ENCODE results near the gene IFI30. TPM values are rescaled to one million over a fixed set of nuclear protein-coding genes. Genes with fewer than 3 reads are reported as not detected.

IFI30 gene
- total RNA-seq, 1 donor from 2014 or later: not detected

DNA sequence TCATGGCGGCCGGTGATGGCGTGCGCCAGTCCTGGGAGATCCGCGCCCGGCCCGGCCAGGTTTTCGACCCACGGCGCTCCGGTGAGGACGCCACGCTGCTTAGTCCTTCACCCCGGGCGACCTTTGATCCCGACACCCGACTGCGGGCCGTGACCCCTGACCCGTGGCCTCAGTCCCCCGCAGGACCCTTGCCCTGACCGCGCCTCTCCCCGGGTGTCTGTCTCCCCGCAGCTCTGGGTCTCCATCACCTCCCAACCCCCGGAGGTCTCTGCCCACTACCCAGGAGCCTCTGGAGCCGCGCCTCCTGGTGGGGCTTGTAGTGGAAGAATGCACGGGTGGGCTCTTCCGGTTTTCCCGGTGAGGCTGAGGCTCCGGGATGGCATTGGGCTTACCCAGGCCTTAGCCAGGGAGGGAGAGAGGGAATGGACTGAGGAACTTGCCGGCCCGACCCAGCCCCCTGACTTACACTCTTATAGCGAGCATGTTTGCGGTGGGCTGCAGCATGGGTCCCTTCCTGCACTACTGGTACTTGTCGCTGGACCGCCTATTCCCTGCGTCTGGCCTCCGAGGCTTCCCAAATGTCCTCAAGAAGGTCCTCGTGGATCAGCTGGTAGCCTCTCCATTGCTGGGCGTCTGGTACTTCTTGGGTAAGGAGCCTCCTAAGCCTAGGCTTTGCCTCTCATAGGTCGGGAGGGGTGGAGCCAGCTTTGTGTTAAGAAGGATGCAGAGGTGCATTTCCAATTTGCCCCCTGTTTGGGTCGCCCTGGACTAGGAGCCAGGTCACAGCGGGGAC is 20.0 kb downstream of the IFI30 start:
- Mint-ChIP-seq H3K36me3 (ENCODE audit: low read depth) (no peaks in the 10 kb centered on the region), H3K27ac (ENCODE audit: unreplicated experiment) (peak overlapping the region; percentile 85), H3K4me3 (peak overlapping the region; percentile 93), H3K9me3 (no peaks in the 10 kb centered on the region), H3K4me1 (peaks cover 24% of the 10 kb centered on the region), H3K27me3 (ENCODE audit: low read depth) (peaks cover 5% of the 10 kb centered on the region)
- TF ChIP-seq CTCF (conservative IDR thresholded peaks at IDR 0.05): no peak
- DNase-seq (ENCODE audit: low read depth, low spot score): no peak

DNA sequence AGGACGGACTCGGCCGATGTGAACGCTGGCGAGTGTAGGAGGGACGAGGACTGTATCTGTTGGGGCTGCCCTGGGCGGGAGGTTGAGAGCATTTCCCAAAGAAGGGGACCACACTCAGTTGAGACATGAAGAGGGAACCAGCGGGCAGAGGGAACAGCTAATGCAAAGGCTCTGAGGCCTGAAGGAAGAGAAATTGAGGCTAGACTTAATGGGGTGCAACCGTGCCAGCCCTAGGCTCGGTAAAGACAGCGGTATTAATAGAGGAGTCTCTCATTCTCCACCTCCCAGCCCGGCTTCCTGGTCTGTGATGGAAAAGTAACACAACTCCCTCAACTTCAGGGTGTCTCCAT is 20.5 kb downstream of the IFI30 start:
- H3K27me3 Mint-ChIP-seq (ENCODE audit: low read depth): peaks cover 5% of the 10 kb centered on the region
- no peak for DNase-seq (ENCODE audit: low read depth, low spot score)
- H3K36me3 Mint-ChIP-seq (ENCODE audit: low read depth): no peaks in the 10 kb centered on the region
- H3K9me3 Mint-ChIP-seq: no peaks in the 10 kb centered on the region
- TF ChIP-seq CTCF (conservative IDR thresholded peaks at IDR 0.05): no peak
- peaks cover 24% of the 10 kb centered on the region for H3K4me1 Mint-ChIP-seq
- H3K4me3 Mint-ChIP-seq: peak overlapping the region; percentile 93
- H3K27ac Mint-ChIP-seq (ENCODE audit: unreplicated experiment): peak overlapping the region; percentile 50

DNA sequence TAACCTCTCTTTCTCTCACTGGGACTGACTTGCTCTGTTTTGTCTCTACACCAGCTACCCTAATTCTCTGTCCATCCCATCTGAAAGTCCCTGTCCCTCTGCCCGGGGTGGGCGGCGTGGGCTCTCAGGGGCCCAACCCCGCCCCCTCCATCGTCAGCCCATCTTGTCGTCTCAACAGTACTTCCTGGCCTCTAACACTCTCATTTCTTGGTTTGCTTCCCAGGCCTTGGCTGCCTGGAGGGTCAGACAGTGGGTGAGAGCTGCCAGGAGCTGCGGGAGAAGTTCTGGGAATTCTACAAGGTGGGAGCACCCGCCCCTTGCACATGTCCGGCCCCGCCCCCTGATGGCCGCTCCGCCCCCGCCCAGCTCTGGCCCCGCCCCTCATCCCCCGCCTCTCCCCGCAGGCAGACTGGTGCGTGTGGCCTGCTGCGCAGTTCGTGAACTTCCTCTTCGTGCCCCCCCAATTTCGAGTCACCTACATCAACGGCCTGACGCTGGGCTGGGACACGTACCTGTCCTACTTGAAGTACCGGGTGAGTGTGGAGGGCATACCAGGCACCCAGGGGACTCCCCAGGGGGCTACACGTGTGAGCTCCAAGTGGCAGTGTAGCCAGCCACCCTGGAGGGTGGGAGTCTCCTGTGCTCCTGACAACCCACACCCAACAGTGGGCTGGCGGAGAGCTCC is 21.1 kb downstream of the IFI30 start:
- Mint-ChIP-seq H3K27me3 (ENCODE audit: low read depth) (peaks cover 5% of the 10 kb centered on the region), H3K27ac (ENCODE audit: unreplicated experiment) (no peak overlapping the region), H3K9me3 (no peaks in the 10 kb centered on the region), H3K4me1 (peaks cover 24% of the 10 kb centered on the region), H3K4me3 (peak overlapping the region; percentile 93), H3K36me3 (ENCODE audit: low read depth) (no peaks in the 10 kb centered on the region)
- DNase-seq (ENCODE audit: low read depth, low spot score): no peak
- TF ChIP-seq CTCF (conservative IDR thresholded peaks at IDR 0.05): no peak

GRCh38 chr19:18196511-18196845 is 22.9 kb downstream of the IFI30 start:
- Mint-ChIP-seq H3K4me3 (peak overlapping the region; percentile 69), H3K4me1 (peaks cover 26% of the 10 kb centered on the region)

GRCh38 chr19:18197306-18197705 is 23.7 kb downstream of the IFI30 start:
- Mint-ChIP-seq H3K36me3 (ENCODE audit: low read depth) (no peaks in the 10 kb centered on the region), H3K4me1 (peaks cover 27% of the 10 kb centered on the region), H3K27ac (ENCODE audit: unreplicated experiment) (no peak overlapping the region), H3K4me3 (peak overlapping the region; percentile 15), H3K27me3 (ENCODE audit: low read depth) (peaks cover 6% of the 10 kb centered on the region), H3K9me3 (no peaks in the 10 kb centered on the region)
- TF ChIP-seq CTCF (conservative IDR thresholded peaks at IDR 0.05): no peak
- DNase-seq (ENCODE audit: low read depth, low spot score): no peak

More at GRCh38 chr19:18196511-18196845, 22.9 kb downstream of the IFI30 start:
- no peaks in the 10 kb centered on the region for H3K9me3 Mint-ChIP-seq
- DNase-seq (ENCODE audit: low read depth, low spot score): no peak
- H3K27me3 Mint-ChIP-seq (ENCODE audit: low read depth): peaks cover 5% of the 10 kb centered on the region
- H3K27ac Mint-ChIP-seq (ENCODE audit: unreplicated experiment): no peak overlapping the region
- TF ChIP-seq CTCF (conservative IDR thresholded peaks at IDR 0.05): no peak
- H3K36me3 Mint-ChIP-seq (ENCODE audit: low read depth): no peaks in the 10 kb centered on the region
